ENCODE data around the gene ZNF189.

The ZNF189 gene

DNA sequence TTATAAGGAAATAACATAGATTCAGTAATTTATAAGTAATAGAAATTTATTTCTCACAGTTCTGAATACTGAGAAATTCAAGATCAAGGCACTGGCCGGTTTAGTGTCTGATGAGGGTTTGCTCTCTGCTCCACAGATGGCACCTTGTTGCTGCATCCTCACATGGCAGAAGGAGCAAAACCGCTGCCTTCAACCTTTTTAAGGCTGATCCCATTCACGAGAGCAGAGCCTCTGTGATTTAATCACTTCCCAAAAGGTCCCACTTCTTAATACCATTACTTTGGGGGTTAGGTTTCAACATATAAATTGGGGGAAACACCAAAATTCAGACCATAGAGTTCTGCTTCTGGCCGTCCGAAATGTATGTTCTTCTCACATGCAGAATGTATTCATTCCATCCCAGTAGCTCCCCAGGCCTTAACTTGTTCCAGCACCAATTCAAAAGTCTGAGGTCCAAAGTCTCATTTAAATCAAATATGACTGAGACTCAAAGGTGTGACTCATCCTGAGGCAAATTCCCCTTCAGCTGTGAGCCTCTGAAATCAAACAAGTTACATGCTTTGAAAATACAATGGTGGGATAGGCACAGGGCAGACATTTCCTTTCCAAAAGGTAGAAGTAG lies 44.4 kb upstream of the ZNF189 start:
- TF ChIP-seq, protein P1, sequence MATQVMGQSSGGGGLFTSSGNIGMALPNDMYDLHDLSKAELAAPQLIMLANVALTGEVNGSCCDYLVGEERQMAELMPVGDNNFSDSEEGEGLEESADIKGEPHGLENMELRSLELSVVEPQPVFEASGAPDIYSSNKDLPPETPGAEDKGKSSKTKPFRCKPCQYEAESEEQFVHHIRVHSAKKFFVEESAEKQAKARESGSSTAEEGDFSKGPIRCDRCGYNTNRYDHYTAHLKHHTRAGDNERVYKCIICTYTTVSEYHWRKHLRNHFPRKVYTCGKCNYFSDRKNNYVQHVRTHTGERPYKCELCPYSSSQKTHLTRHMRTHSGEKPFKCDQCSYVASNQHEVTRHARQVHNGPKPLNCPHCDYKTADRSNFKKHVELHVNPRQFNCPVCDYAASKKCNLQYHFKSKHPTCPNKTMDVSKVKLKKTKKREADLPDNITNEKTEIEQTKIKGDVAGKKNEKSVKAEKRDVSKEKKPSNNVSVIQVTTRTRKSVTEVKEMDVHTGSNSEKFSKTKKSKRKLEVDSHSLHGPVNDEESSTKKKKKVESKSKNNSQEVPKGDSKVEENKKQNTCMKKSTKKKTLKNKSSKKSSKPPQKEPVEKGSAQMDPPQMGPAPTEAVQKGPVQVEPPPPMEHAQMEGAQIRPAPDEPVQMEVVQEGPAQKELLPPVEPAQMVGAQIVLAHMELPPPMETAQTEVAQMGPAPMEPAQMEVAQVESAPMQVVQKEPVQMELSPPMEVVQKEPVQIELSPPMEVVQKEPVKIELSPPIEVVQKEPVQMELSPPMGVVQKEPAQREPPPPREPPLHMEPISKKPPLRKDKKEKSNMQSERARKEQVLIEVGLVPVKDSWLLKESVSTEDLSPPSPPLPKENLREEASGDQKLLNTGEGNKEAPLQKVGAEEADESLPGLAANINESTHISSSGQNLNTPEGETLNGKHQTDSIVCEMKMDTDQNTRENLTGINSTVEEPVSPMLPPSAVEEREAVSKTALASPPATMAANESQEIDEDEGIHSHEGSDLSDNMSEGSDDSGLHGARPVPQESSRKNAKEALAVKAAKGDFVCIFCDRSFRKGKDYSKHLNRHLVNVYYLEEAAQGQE (IDR thresholded peaks at IDR 0.05; ENCODE audit: low read depth) = no peak
- TF ChIP-seq TCF12 (IDR thresholded peaks at IDR 0.05; ENCODE audit: low read depth) (no peak), ZBTB7A (IDR thresholded peaks at IDR 0.05; ENCODE audit: low read depth) (no peak), RAD21 (IDR thresholded peaks at IDR 0.05; ENCODE audit: low read depth) (no peak), FOXM1 (IDR thresholded peaks at IDR 0.05; ENCODE audit: borderline replicate concordance, low read depth) (no peak), TAF1 (IDR thresholded peaks at IDR 0.05; ENCODE audit: low read depth) (no peak), CREB1 (IDR thresholded peaks at IDR 0.05; ENCODE audit: low read depth) (no peak), TEAD4 (IDR thresholded peaks at IDR 0.05) (no peak), YY1 (IDR thresholded peaks at IDR 0.05; ENCODE audit: low read depth) (no peak), EGR1 (IDR thresholded peaks at IDR 0.05) (no peak), EP300 (IDR thresholded peaks at IDR 0.05; ENCODE audit: borderline replicate concordance) (no peak), CEBPB (IDR thresholded peaks at IDR 0.05) (no peak), NFIC (IDR thresholded peaks at IDR 0.05) (no peak)
- TF ChIP-seq, protein P2, sequence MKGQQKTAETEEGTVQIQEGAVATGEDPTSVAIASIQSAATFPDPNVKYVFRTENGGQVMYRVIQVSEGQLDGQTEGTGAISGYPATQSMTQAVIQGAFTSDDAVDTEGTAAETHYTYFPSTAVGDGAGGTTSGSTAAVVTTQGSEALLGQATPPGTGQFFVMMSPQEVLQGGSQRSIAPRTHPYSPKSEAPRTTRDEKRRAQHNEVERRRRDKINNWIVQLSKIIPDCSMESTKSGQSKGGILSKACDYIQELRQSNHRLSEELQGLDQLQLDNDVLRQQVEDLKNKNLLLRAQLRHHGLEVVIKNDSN (IDR thresholded peaks at IDR 0.05) = no peak
- TF ChIP-seq, protein P3, sequence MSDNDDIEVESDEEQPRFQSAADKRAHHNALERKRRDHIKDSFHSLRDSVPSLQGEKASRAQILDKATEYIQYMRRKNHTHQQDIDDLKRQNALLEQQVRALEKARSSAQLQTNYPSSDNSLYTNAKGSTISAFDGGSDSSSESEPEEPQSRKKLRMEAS (IDR thresholded peaks at IDR 0.05) = no peak

DNA sequence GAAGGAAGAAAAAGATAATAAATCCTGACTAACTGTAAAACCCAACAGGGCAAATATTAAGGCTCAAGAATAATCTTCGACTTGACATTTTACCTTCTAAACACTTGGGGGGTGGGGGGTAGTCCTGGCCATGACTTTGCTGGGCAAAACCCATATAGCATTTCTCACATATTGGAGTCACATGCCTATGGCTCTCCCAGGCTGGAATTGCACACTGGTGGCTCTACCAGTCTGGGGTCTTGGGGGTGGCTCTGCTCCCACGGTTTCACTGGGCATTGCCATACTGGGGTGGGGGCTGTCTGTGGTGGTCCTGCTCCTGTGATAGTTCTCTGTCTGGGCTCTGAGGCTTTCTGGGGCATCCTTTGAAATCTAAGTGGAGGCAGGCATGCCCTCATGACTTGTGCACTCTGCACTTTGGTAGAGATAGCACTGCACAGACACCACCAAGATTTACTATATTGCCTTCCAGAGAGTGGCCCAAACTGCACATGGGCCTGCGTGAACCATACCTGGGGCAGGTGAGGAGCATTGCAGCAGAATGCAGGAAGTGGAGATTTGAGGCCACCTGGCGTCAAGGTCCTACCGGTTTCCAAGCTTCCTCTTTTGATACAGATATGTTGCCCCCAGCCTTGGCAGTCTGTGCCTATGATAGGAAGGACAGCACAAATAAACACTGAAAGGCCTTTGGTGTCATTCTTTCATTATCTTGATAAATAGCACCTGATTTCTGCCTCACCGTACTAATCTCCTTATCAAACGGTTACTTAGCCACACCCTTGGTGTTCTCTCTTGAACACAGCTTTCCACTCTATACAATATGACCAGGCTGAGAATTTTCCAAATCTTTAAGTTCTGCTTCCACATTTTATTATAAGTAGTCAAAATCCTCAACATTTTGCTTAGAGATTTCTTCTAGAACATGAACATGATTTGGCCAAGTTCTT lies 43.6 kb upstream of the ZNF189 start:
- TF ChIP-seq CREB1 (IDR thresholded peaks at IDR 0.05; ENCODE audit: low read depth) = no peak
- no peak for TF ChIP-seq CEBPB (IDR thresholded peaks at IDR 0.05)
- no peak for TF ChIP-seq RAD21 (IDR thresholded peaks at IDR 0.05; ENCODE audit: low read depth)
- no peak for TF ChIP-seq YY1 (IDR thresholded peaks at IDR 0.05; ENCODE audit: low read depth)
- no peak for TF ChIP-seq FOXM1 (IDR thresholded peaks at IDR 0.05; ENCODE audit: borderline replicate concordance, low read depth)
- TF ChIP-seq, protein P3 (IDR thresholded peaks at IDR 0.05) = no peak
- no peak for TF ChIP-seq TAF1 (IDR thresholded peaks at IDR 0.05; ENCODE audit: low read depth)

DNA sequence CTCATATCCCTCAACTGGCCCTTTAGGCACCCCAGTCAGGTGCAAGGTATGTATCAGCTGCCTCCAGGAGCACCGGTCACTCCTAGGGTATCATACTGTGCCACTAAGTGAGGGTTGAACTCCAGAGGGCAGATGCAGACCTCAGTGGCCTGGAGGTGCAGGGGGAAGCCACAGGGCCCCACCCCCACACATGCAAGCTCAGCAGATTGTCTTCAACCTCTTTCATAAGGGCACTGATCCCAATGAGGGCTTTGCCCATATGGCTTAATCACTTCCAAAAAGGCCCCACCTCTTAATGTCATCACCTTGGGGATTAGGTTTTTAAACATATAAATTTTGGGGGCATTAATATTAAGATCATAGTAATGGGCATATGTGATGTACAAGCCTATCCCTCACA lies 42.0 kb upstream of the ZNF189 start:
- TF ChIP-seq EGR1 (IDR thresholded peaks at IDR 0.05) (no peak), YY1 (IDR thresholded peaks at IDR 0.05; ENCODE audit: low read depth) (no peak), NFIC (IDR thresholded peaks at IDR 0.05) (no peak)

DNA sequence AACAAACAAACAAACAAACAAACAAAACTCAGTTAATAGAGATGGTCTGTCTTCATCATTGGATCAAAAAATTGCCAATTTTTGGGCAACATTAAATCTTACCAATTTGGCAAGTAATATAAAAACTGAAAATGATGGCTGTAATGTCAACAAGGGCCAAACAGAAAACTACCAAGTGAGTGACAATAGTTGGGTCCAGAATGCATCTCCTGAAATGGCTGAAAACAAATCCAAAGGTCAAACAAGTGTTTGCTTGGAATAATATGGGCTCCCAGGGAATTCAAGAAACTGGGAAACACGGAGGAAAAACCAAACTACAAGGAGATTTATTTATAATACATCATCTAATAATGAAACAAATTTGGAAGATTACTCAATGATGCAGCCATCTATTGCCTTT lies 39.0 kb upstream of the ZNF189 start:
- TF ChIP-seq, protein P2 (IDR thresholded peaks at IDR 0.05) = no peak
- no peak for TF ChIP-seq YY1 (IDR thresholded peaks at IDR 0.05; ENCODE audit: low read depth)
- no peak for TF ChIP-seq NFIC (IDR thresholded peaks at IDR 0.05)
- TF ChIP-seq EP300 (IDR thresholded peaks at IDR 0.05; ENCODE audit: borderline replicate concordance) = no peak
- TF ChIP-seq, protein P1 (IDR thresholded peaks at IDR 0.05; ENCODE audit: low read depth) = no peak
- no peak for TF ChIP-seq FOXM1 (IDR thresholded peaks at IDR 0.05; ENCODE audit: borderline replicate concordance, low read depth)
- TF ChIP-seq RAD21 (IDR thresholded peaks at IDR 0.05; ENCODE audit: low read depth) = no peak
- TF ChIP-seq, protein P3 (IDR thresholded peaks at IDR 0.05) = no peak
- TF ChIP-seq EGR1 (IDR thresholded peaks at IDR 0.05) = no peak
- no peak for TF ChIP-seq ZBTB7A (IDR thresholded peaks at IDR 0.05; ENCODE audit: low read depth)
- no peak for TF ChIP-seq TCF12 (IDR thresholded peaks at IDR 0.05; ENCODE audit: low read depth)
- TF ChIP-seq CREB1 (IDR thresholded peaks at IDR 0.05; ENCODE audit: low read depth) = no peak

DNA sequence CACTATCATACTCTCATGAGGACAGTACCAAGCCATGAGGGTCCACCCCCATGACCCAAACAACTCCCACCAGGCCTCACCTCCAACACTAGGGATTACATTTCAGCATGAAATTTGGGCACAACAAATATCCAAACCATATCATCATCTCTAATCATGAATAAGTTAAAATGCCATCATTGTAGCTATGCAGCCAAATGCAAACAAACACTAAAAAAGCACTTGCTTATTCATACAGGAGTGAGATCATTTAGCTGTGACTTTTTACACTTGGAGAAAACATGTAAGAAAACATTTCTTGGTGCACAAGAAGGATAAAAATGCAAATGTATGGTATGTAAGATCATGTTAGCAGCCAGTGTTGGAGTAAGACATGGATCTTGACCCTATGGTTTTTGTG lies 38.0 kb upstream of the ZNF189 start:
- TF ChIP-seq TAF1 (IDR thresholded peaks at IDR 0.05; ENCODE audit: low read depth) = no peak
